Smooth muscle cell of the brain vasculature (primary cell): Measurements from ENCODE around the gene DOCK4.

Experiments used
- DNase-seq: peaks from one replicate; pipeline ENCODE4 v3.0.0-alpha.2; 2012; ENCODE audit warnings: low read depth, low spot score

Gene DOCK4

GRCh38 chr7:111762799-111763198 lies 443.4 kb downstream of the DOCK4 start:
- DNase-seq: no peak

GRCh38 chr7:111762211-111762610 lies 444.0 kb downstream of the DOCK4 start:
- DNase-seq: no peak

- no peak for DNase-seq
Observed at GRCh38 chr7:111760043-111760442, 446.2 kb downstream of the DOCK4 start.

- DNase-seq: no peak
Observed at GRCh38 chr7:111758332-111758731, 447.9 kb downstream of the DOCK4 start.

GRCh38 chr7:111756687-111757178 lies 449.5 kb downstream of the DOCK4 start:
- DNase-seq: no peak

GRCh38 chr7:111755383-111755782 lies 450.8 kb downstream of the DOCK4 start:
- DNase-seq: no peak

- DNase-seq: no peak
Observed at GRCh38 chr7:111753968-111754367, 452.2 kb downstream of the DOCK4 start.

GRCh38 chr7:111752022-111752582 lies 454.1 kb downstream of the DOCK4 start:
- DNase-seq: no peak

- no peak for DNase-seq
Observed at GRCh38 chr7:111750878-111751277, 455.3 kb downstream of the DOCK4 start.

GRCh38 chr7:111750228-111750627 lies 456.0 kb downstream of the DOCK4 start:
- no peak for DNase-seq

GRCh38 chr7:111749625-111750024 lies 456.6 kb downstream of the DOCK4 start:
- DNase-seq: no peak

GRCh38 chr7:111747718-111748117 lies 458.5 kb downstream of the DOCK4 start:
- no peak for DNase-seq

- DNase-seq: no peak
Observed at GRCh38 chr7:111746950-111747349, 459.2 kb downstream of the DOCK4 start.

- no peak for DNase-seq
Observed at GRCh38 chr7:111744501-111745155, 461.6 kb downstream of the DOCK4 start.

GRCh38 chr7:111743244-111743847 lies 462.9 kb downstream of the DOCK4 start:
- no peak for DNase-seq

GRCh38 chr7:111741811-111742240 lies 464.4 kb downstream of the DOCK4 start:
- DNase-seq: no peak

GRCh38 chr7:111740942-111741341 lies 465.3 kb downstream of the DOCK4 start:
- DNase-seq: no peak

- DNase-seq: no peak
Observed at GRCh38 chr7:111736552-111736874, 469.7 kb downstream of the DOCK4 start.

- no peak for DNase-seq
Observed at GRCh38 chr7:111735661-111736551, 470.3 kb downstream of the DOCK4 start.

GRCh38 chr7:111734954-111735660 lies 471.1 kb downstream of the DOCK4 start:
- no peak for DNase-seq

GRCh38 chr7:111732923-111733322 lies 473.3 kb downstream of the DOCK4 start:
- no peak for DNase-seq
